ENCODE measurements around the gene FILIP1L. TPM values are rescaled to one million over a fixed set of nuclear protein-coding genes. Genes with fewer than 3 reads are reported as not detected.

The FILIP1L gene
- total RNA-seq, 2 experiments from 2014 or later: 0.25 to 0.44 TPM

DNA sequence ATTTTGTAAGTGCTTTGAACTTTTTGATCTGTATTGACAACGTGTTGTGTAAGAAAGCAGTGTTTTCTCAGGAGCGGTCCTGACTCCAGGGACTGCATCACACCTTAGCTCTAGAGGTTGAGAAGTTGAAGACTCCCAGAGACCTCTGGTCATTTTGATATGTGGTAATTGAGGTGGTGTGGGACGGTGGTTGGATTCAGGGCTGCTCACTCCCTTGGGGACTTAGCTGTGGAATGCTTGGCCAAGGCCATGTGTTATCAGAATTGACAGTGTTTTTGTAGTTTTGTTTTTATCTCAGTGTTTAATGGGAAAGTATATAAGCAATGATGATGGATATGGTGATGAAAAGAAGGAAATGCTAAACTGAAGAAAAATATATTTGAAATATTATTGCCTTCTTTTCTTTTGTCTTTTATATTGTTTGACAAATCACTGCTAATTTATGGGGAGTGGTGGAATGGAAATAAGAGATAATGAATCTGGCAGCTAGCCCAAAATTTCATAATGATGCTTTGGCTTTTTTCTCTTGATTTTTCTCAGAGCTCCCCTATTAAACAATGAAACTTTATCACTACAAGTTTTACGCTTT lies 280.6 kb downstream of the FILIP1L start:
- DNase-seq: no peak
- CTCF ChIA-PET: interaction anchor here (1.1 to 2.1 kb wide), 4 partner anchors 10 to 427 kb away, joined by 3 to 6 read pairs (median 4); partner anchors contain the start of genes CMSS1 and TBC1D23
- POLR2A ChIA-PET: interaction anchor here (0.5 kb wide), 1 partner anchor 1811 kb away, joined by 3 read pairs; no protein-coding TSS in a partner anchor
- no peak overlapping the region for H3K4me3 Mint-ChIP-seq
- no peaks in the 10 kb centered on the region for H3K36me3 Mint-ChIP-seq (ENCODE audit: low read depth)
- H3K27me3 Mint-ChIP-seq: no peaks in the 10 kb centered on the region
- no peaks in the 10 kb centered on the region for H3K9me3 Mint-ChIP-seq
- peaks cover 2% of the 10 kb centered on the region for H3K4me1 Mint-ChIP-seq
- no peak overlapping the region for H3K27ac Mint-ChIP-seq

DNA sequence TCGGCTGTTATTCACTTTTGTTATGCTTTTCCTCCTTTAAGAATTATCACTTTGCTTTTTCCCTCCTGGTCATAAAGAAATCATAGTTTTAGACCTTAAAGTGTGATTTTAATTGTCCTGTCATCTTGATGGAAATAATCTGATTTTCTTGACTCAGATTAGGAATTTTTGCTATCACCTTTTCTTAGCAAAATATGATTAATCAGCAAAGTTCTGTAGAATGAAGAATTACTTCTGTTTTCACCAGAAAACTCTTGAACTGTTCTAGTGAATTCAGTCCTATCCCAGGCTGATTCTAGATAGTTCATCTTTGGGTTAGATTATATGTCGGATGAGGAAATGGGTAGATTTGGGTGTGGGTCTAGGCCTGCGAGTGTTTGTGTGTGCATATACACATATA lies 284.5 kb downstream of the FILIP1L start:
- peaks cover 5% of the 10 kb centered on the region for H3K4me1 Mint-ChIP-seq
- no peaks in the 10 kb centered on the region for H3K36me3 Mint-ChIP-seq (ENCODE audit: low read depth)
- POLR2A ChIA-PET: no interaction called here
- no peak overlapping the region for H3K27ac Mint-ChIP-seq
- no peak for DNase-seq
- no peaks in the 10 kb centered on the region for H3K27me3 Mint-ChIP-seq
- H3K9me3 Mint-ChIP-seq: no peaks in the 10 kb centered on the region
- CTCF ChIA-PET: interaction anchor here (1.1 to 2.2 kb wide), 2 partner anchors 12 to 30 kb away, joined by 3 to 6 read pairs; partner anchors contain the start of gene CMSS1
- no peak overlapping the region for H3K4me3 Mint-ChIP-seq

DNA sequence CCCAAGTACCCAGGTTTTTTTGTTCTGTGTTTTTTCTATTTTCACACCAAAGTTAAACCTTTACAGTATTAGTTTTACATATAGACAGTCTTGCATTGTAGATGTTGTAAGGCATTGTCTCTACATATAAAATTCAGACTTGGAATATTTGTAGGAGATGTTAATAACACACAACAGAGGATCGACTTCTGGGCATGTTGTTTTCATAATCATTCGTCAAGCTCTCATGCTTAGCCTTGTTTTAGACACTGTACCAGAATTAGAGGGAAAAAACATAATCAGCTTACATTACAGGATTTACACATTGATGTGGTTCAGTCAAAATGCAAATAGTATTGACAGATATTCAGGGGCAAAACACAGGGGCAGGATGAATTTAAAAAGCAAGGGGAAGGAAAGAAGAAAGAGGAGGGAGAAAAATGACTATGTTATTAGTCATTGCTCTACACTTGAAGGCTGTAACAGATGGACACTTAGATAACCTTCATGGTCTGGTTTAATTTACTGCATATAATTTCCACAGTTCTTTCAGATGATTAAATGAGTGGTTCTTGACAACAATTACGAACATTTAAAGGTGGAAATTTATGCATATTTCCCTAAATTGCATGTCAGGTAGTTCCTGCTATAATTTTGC lies 289.2 kb downstream of the FILIP1L start:
- no peak overlapping the region for H3K4me3 Mint-ChIP-seq
- ChIA-PET POLR2A (no interaction called here), CTCF (no interaction called here)
- DNase-seq: no peak
- H3K36me3 Mint-ChIP-seq (ENCODE audit: low read depth): no peaks in the 10 kb centered on the region
- H3K27me3 Mint-ChIP-seq: no peaks in the 10 kb centered on the region
- no peak overlapping the region for H3K27ac Mint-ChIP-seq
- H3K9me3 Mint-ChIP-seq: no peaks in the 10 kb centered on the region
- H3K4me1 Mint-ChIP-seq: peaks cover 15% of the 10 kb centered on the region

DNA sequence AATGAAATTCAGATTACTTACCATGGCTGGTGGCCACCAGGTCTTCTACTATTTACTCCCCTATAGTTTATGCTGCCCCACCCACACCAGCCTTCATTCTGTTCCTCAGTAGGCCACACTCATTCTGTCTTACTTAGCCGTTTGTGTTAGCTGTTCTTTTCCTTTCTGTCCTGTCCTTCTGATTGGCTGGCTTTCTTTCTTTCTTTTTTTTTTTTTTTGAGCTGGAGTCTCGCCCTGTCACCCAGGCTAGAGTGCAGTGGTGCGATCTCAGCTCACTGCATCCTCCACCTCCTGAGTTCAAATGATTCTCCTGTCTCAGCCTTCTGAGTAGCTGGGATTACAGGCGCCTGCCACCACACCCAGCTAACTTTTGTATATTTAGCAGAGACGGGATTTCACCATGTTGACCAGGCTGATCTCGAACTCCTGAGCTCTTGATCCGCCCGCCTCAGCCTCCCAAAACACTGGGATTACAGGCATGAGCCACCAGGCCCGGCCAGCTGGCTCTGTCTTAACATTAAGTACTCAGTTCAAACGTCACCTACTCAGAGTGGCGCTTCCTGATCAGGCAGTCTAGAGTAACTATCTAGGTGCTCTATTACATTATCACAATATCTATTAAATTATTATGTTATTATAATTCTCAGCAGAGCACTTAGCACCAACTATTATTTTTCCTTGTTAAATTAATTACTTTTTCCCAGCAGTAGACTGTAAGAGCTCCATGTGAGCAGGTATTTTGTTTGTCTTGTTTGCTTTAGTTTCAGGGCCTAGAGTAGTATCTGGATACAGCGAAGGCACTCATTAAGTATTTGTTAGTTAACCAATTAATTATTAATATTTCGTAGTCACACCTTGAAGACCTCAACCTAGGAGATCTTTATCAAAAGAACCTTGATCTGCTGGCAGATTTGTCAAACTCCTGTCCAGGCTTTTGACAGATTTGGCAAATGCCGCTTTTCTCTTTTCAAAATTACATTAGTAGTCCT lies 290.3 kb downstream of the FILIP1L start:
- Mint-ChIP-seq H3K27me3 (no peaks in the 10 kb centered on the region), H3K4me1 (peaks cover 23% of the 10 kb centered on the region)
- CTCF ChIA-PET: interaction anchor here (0.6 to 3.4 kb wide), 5 partner anchors 8 to 245 kb away, joined by 3 to 9 read pairs (median 4); no protein-coding TSS in a partner anchor

DNA sequence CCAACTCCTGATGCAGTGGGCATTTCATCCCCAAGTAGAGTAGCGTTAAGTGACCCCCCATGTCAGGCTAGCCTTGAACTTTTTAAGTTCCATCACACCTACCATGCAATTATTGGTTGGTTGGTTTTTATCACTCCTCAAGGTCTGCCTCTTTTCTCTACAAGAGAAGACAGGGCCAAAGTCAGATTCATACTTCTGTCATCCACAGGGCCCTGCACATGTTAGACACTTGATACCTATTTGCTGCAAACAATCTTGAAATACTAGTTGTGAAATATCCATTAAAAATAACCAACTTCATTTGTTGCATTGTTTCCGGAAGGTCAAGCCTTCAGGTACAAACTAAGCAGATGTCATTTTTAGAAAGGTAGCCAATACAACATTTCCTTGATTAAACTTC lies 295.5 kb downstream of the FILIP1L start:
- Mint-ChIP-seq H3K27me3 (no peaks in the 10 kb centered on the region), H3K36me3 (ENCODE audit: low read depth) (peaks cover 4% of the 10 kb centered on the region), H3K4me1 (peaks cover 38% of the 10 kb centered on the region), H3K4me3 (peak overlapping the region; percentile 84), H3K9me3 (no peaks in the 10 kb centered on the region), H3K27ac (peak overlapping the region; percentile 96)
- ChIA-PET POLR2A (no interaction called here), CTCF (interaction anchor here (0.9 to 1.5 kb wide), 4 partner anchors 11 to 43 kb away, joined by 3 read pairs; no protein-coding TSS in a partner anchor)
- DNase-seq: no peak

More for the DNA sequence above, 290.3 kb downstream of the FILIP1L start:
- POLR2A ChIA-PET: no interaction called here
- Mint-ChIP-seq H3K27ac (peak overlapping the region; percentile 48), H3K36me3 (ENCODE audit: low read depth) (peaks cover 4% of the 10 kb centered on the region), H3K9me3 (no peaks in the 10 kb centered on the region), H3K4me3 (no peak overlapping the region)
- DNase-seq: no peak

DNA sequence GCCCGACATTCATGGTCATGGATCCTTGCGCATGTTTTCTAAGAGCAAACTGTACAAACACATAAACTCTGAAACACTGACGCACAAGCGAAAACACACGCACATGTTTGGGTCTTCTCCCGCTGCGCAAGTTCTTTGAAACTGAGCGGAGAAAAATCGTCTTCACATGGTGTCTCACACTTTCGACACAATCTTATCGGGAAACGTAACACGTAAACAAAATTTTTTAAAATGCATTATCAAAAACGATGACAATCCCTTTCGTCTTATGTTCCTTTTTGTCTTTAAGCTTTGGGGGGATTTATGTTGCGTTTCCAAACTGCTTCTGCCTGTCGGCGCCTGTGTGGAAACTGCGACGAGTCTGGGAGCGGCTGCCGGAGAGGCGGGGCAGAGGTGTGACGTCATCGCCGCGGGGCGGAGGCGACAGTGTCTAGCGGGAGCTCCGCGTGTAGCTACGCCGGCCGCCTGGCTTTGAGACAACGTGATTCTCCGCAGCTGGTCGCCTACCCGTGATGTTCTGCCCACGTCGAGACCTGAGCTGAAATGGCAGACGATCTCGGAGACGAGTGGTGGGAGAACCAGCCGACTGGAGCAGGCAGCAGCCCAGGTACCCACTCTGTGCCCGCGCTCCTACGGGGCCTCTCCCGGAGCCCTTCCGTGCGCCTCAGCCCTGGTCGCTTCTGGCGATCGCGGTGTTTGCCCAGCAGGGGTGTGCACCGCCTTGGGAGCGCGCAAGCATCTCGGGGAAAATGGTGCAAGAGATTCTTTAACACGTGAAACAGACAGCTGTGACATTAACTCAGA lies 296.7 kb downstream of the FILIP1L start, which contains the start of gene CMSS1:
TSS of gene CMSS1 (plus strand) at position 426 of the 804 bp plus-strand sequence.
- H3K36me3 Mint-ChIP-seq (ENCODE audit: low read depth): peaks cover 4% of the 10 kb centered on the region
- DNase-seq: peak; percentile 94
- no peaks in the 10 kb centered on the region for H3K9me3 Mint-ChIP-seq
- H3K27ac Mint-ChIP-seq: peak within 1 kb of the TSS; percentile 96
- peak within 1 kb of the TSS; percentile 84 for H3K4me3 Mint-ChIP-seq
- ChIA-PET CTCF (interaction anchor here (0.6 to 1.5 kb wide), 10 partner anchors 10 to 882 kb away, joined by 3 to 6 read pairs (median 3); partner anchors contain the start of genes LNP1, TBC1D23 and TOMM70), POLR2A (no interaction called here)
- no peaks in the 10 kb centered on the region for H3K27me3 Mint-ChIP-seq
- H3K4me1 Mint-ChIP-seq: peaks cover 34% of the 10 kb centered on the region

DNA sequence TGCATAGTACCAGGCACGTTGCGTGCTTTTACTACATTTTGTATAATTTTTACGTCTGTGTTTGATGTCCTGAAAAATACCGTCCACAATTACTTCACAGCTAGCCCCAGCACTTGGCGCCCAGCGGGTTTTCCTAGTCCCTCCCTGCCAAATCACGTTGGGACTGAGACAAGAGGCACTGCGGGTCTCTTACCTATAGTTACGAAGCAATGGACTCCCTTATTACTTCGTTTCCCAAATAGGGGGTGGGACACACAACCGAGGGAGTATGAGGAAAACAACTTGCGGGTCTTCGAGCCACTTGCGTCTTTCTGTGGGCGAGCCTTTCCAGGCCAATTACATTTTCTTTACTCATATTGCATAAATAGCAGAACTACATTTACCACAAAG lies 297.3 kb downstream of the FILIP1L start:
- Mint-ChIP-seq H3K36me3 (ENCODE audit: low read depth) (peaks cover 4% of the 10 kb centered on the region), H3K4me1 (peaks cover 34% of the 10 kb centered on the region), H3K27ac (peak overlapping the region; percentile 96), H3K9me3 (no peaks in the 10 kb centered on the region), H3K27me3 (no peaks in the 10 kb centered on the region), H3K4me3 (peak overlapping the region; percentile 84)
- DNase-seq: peak; percentile 7
- ChIA-PET POLR2A (no interaction called here), CTCF (interaction anchor here (0.9 to 1.5 kb wide), 5 partner anchors 9 to 584 kb away, joined by 3 to 6 read pairs (median 4); partner anchors contain the start of genes LNP1, TBC1D23 and TOMM70)

DNA sequence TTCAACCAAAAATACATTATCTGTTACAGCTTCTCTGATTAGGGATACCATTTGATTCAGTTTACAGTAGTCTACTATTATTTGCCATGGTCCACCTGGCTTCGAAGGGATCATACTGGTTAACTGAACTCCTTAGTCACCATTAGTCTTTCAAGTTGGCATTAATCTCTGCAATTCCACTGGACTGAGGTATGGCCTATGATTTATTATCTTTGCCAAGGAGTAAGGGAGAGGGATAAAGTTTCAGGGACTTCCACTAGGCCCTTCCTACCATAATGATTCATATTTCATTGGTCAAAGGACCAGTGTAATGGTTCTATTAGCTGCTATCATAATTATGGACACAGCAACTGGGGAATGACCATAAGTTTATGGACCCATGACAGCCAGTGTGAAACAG lies 303.9 kb downstream of the FILIP1L start:
- H3K27ac Mint-ChIP-seq: no peak overlapping the region
- peaks cover 2% of the 10 kb centered on the region for H3K27me3 Mint-ChIP-seq
- DNase-seq: no peak
- CTCF ChIA-PET: no interaction called here
- H3K4me3 Mint-ChIP-seq: no peak overlapping the region
- peaks cover 5% of the 10 kb centered on the region for H3K9me3 Mint-ChIP-seq
- H3K4me1 Mint-ChIP-seq: no peaks in the 10 kb centered on the region
- H3K36me3 Mint-ChIP-seq (ENCODE audit: low read depth): no peaks in the 10 kb centered on the region
- POLR2A ChIA-PET: no interaction called here

DNA sequence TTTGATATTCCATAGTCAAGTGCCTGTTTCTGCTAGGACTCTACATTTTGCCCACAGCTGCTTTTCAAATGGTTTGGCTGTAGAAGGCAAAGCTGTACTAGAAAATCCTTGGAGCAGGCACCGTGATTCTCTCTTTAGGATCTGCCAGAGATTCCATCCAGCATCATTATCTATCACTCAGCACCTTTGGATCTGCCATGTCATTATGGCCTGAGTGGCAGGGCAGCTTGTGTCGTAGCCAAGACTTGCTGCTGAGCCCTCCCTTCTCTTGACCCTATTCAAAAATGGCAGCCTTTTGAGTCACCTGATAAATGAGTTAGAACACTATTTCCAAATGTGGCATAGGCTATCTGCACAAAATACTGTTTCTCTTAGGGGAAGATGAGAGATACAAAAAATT lies 304.7 kb downstream of the FILIP1L start:
- CTCF ChIA-PET: interaction anchor here (2.0 kb wide), 1 partner anchor 13 kb away, joined by 9 read pairs; no protein-coding TSS in a partner anchor
- Mint-ChIP-seq H3K4me1 (no peaks in the 10 kb centered on the region), H3K9me3 (peaks cover 6% of the 10 kb centered on the region), H3K27me3 (peaks cover 2% of the 10 kb centered on the region), H3K36me3 (ENCODE audit: low read depth) (no peaks in the 10 kb centered on the region), H3K4me3 (no peak overlapping the region), H3K27ac (no peak overlapping the region)
- POLR2A ChIA-PET: no interaction called here
- no peak for DNase-seq

DNA sequence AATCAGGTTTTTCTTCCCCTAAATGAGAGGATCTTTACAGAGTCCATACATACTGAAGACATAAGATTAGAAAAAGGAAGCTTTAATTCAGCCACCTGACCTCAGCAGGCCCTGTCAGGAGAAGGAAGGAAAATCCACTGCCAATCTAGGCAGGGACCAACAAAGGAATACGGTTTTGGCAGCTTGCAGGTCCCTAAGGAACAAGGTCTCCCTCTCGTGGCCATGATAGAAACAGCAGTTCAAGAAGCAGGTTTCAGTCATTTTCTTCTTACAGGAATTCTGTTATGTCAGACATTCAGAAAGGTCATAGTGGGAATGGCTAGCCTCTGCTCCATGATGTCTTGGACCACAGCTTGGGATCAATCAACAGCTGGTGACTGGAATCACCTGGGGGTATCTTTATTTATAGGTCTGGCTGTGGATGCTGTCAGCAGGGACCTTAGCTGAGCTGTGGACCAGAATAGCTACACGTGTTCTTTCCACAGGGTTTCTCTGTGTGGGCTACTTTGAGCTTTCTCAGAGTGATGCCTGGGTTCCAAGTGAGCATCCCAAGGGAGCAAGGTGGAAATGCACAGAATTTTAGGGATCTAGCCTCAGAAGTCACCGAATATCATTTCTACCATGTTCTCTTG lies 306.0 kb downstream of the FILIP1L start:
- Mint-ChIP-seq H3K27me3 (peaks cover 2% of the 10 kb centered on the region), H3K9me3 (peaks cover 10% of the 10 kb centered on the region), H3K27ac (no peak overlapping the region), H3K36me3 (ENCODE audit: low read depth) (no peaks in the 10 kb centered on the region), H3K4me3 (no peak overlapping the region), H3K4me1 (no peaks in the 10 kb centered on the region)
- peak; percentile 56 for DNase-seq
- ChIA-PET POLR2A (no interaction called here), CTCF (interaction anchor here (0.6 to 2.0 kb wide), 4 partner anchors 8 to 1013 kb away, joined by 3 to 9 read pairs (median 3); partner anchors contain the start of gene CMSS1)

DNA sequence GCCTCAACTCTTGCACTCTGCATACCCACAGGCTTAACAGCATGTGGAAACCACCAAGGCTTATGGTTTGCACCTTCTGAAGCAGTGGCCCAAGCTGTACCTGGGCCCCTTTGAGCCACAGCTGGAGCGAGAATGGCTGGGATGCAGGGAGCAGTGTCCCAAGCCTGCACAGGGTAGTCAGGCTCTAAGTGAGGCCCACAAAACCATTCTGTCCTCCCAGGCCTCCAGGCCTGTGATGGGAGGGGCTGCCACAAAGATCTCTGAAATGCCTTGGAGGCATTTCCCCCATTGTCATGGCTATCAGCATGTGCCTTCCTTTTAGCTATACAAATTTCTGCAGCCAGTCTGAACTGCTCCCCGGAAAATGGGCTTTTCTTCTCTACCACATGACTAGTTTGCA lies 309.1 kb downstream of the FILIP1L start:
- Mint-ChIP-seq H3K27me3 (no peaks in the 10 kb centered on the region), H3K9me3 (peaks cover 10% of the 10 kb centered on the region), H3K4me1 (no peaks in the 10 kb centered on the region), H3K36me3 (ENCODE audit: low read depth) (no peaks in the 10 kb centered on the region), H3K4me3 (no peak overlapping the region), H3K27ac (no peak overlapping the region)
- ChIA-PET POLR2A (no interaction called here), CTCF (no interaction called here)
- DNase-seq: no peak
